HG03354 (cell line): ENCODE results near the gene PDK2.

Source experiments
- ATAC-seq: cut with Tn5 transposase; IDR thresholded peaks from one replicate; pipeline ENCODE4 v1.9.1; 2021; ENCODE audit warnings: mild to moderate bottlenecking; ENCODE audit not compliant: unreplicated experiment, poor library complexity, severe bottlenecking

Gene PDK2

DNA sequence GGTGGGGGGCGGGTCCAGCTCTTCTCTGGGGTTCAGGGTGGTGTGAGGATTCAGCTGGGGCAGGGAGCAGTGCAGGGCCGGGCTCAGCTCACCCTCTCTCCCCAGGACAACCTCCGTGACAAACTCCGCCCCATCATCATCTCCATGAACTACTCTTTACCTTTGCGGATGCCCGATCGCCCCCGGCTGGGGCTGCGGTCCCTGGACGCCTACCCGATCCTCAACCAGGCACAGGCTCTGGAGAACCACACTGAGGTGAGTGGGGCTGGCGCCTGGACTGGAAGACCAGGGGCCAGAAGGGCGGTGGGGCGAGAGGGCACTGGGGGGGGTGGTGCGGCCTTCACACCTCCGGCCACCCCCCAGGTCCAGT lies 18.9 kb upstream of the PDK2 start:
- no peak for ATAC-seq

DNA sequence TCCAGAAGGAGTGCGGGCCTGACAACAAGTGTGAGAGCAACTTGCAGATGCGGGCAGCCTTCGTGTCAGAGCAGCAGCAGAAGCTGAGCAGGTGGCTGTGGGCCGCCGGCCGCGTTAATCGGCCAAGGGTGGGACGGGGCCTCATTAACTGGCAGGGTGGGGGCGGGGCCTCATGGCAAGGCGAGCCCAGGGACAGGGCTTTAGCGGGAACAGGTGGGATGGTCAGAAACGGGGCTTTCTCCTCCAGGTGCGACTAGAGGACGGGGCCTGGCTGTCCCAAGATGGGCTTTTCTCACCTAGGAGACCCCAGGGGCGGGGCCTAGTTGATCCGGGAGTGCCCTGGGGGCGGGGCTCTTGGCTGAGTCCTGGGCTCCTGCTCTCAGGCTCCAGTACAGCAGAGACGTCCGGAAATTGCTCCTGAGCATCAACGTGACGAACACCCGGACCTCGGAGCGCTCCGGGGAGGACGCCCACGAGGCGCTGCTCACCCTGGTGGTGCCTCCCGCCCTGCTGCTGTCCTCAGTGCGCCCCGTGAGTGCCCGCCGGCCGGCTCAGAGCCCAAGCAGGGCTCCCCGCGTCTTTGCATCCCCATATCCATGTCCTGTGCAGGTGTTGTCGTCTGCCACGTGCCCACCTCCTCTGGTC lies 18.4 kb upstream of the PDK2 start:
- ATAC-seq, result no peak

DNA sequence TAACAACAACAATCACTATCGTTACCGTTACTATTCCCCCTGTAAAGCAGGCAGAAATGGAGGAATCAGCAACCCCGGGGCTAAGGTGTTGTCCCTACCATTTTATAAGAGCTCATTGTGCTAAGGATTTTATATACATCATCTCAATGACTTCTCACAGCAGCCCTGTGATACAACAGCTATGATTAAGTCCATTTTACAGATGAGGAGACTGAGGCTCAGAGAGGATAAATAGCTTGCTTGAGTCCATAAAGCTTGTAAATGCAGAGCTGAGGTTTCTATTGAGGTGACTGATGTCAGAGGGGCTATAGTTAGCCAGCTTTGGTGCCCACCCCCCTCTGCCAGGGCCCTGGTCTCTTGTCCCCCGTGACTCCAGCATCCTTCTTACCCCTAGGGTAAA lies 16.7 kb upstream of the PDK2 start:
- no peak for ATAC-seq

DNA sequence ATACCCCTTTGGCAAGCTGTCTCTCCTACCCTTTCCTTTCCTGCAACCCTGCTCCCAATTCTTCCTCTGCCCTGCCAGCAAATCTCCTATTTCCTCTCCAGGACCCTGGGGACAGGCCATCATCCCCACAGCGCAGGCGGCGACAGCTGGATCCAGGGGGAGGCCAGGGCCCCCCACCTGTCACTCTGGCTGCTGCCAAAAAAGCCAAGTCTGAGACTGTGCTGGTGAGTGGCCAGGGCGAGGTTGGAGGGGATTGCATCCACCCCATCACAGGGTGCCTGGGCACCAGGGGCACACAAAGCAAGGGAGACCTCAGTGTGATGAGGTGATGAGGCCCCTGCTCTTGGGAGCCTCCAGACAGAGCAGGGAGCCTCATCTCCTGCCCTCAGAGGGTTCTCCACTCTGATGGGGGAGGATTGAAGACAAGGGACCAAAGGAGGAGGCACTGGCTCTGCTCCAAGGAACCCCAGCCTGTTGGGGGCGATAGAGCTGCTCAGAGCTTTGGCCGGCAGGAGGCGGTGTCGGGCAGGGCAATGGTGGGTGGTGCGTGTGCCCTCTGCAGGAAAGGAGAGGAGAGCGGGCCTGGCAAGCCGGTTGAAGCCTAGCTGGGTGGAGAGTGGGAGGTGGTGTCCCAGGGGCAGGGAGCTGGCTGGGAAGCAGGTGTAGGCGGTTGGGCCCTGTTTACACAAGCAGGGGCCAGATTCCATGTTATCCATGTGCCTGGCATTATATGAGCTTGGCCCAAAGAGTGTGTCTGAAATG lies 15.6 kb upstream of the PDK2 start:
- no peak for ATAC-seq

DNA sequence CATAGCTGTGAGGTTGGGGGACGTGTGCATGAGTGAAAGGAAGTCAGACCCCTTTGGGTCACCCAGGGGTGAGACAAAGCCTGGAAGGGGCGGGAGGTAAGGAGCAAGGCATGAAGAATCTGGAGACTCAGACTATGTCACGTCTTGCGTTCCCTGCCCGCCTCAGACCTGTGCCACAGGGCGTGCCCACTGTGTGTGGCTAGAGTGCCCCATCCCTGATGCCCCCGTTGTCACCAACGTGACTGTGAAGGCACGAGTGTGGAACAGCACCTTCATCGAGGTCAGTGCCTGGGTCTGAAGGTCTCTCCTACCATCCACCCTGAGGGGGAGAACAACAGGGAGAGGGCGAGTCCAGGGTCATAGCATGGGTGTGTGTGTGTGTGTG lies 15.1 kb upstream of the PDK2 start:
- no peak for ATAC-seq

DNA sequence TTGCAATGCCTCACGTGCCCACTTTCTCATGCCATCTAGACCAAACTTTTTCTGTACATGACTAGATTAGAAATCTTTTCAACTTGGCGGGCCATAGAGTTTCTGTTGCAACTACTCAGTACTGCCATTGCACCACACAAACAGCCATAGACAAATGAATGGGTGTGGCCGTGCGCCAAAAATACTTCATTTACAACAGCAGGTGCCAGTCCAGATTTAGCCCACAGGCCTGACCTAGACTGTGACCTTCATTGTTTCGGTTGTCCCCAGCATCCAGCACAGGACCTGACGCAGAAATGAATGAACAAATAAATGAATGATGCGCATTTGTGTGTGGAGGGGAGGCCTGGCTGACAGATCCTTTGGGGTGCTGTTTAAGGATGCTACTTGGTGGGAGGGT lies 14.3 kb upstream of the PDK2 start:
- no peak for ATAC-seq

DNA sequence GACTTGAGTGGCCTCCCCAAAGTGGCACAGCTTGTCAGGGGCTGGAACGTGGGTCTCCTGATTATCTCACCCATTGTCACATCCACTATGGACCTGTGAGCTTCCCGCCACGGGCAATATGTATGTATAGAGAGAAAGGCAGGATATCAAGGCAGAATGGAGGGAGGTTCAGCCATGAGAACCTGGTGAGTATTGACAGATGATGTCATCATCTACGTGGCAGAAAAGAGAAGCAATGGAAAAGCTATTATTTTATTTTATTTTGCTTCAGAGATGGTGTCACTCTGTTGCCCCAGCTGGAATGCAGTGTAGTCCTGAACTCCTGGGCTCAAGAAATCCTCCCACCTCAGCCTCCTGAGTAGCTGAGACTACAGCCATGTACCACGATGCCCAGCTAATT lies 13.4 kb upstream of the PDK2 start:
- ATAC-seq, result no peak

DNA sequence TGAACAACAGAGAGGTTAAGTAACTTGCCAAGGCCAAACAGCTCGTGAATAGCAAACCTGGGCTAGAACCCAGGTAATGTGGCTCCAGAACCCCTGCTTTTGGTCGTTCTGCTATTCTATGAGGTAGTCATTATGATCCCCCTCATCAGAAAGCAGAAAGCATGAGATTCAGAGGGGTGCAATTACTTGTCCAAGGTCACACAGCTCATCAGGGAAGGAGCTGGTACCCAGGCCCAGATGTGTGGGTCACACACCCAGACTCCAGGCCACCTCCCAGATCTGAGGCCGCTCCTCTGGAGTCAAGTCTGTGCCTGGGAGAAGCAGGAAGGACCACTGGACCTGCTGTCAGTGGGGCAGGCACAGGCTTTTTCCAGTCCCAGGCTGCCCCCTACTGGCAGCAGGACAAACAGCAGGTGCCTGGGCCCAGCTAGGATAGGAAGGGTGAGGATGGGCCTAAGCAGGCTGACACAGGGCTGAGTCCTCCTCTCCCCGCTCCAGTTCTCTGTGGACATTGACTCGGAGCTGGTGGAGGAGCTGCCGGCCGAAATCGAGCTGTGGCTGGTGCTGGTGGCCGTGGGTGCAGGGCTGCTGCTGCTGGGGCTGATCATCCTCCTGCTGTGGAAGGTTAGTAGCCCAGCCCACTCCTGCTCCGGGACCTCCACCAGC lies 7.8 kb upstream of the PDK2 start:
- ATAC-seq, result no peak

DNA sequence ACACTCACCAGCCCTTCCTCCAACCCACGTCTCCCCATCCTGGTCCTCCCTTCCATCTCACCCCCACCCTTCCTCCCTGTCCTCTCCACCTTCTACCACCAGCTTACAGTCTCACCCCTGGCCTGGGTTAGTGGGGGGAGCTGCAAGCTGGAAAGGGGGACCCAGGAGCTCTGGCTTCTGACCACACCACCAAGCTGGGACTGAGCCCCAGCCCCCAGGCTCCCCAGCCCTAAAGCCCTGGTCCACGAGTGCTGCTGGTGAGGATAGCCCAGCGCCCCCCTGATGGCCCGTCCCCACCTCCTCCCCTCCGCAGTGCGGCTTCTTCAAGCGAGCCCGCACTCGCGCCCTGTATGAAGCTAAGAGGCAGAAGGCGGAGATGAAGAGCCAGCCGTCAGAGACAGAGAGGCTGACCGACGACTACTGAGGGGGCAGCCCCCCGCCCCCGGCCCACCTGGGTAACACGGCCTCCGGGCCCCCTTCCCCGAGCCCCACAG lies 7.2 kb upstream of the PDK2 start:
- ATAC-seq, result no peak

DNA sequence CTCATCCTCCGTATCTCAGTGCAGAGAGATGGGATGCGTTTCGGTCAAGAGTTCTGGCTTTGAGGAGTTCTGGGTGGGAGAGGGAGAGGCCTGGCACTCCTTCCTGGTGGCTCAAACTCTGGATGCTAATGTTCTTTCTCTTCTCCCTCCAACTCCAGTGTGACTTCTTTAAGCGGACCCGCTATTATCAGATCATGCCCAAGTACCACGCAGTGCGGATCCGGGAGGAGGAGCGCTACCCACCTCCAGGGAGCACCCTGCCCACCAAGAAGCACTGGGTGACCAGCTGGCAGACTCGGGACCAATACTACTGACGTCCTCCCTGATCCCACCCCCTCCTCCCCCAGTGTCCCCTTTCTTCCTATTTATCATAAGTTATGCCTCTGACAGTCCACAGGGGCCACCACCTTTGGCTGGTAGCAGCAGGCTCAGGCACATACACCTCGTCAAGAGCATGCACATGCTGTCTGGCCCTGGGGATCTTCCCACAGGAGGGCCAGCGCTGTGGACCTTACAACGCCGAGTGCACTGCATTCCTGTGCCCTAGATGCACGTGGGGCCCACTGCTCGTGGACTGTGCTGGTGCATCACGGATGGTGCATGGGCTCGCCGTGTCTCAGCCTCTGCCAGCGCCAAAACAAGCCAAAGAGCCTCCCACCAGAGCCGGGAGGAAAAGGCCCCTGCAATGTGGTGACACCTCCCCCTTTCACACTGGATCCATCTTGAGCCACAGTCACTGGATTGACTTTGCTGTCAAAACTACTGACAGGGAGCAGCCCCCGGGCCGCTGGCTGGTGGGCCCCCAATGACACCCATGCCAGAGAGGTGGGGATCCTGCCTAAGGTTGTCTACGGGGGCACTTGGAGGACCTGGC lies 6.0 kb upstream of the PDK2 start:
- no peak for ATAC-seq

DNA sequence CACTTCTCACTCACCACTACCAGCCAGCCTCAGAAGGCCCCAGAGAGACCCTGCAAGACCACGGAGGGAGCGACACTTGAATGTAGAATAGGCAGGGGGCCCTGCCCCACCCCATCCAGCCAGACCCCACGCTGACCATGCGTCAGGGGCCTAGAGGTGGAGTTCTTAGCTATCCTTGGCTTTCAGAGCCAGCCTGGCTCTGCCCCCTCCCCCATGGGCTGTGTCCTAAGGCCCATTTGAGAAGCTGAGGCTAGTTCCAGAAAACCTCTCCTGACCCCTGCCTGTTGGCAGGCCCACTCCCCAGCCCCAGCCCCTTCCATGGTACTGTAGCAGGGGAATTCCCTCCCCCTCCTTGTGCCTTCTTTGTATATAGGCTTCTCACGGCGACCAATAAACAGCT lies 5.1 kb upstream of the PDK2 start:
- no peak for ATAC-seq

DNA sequence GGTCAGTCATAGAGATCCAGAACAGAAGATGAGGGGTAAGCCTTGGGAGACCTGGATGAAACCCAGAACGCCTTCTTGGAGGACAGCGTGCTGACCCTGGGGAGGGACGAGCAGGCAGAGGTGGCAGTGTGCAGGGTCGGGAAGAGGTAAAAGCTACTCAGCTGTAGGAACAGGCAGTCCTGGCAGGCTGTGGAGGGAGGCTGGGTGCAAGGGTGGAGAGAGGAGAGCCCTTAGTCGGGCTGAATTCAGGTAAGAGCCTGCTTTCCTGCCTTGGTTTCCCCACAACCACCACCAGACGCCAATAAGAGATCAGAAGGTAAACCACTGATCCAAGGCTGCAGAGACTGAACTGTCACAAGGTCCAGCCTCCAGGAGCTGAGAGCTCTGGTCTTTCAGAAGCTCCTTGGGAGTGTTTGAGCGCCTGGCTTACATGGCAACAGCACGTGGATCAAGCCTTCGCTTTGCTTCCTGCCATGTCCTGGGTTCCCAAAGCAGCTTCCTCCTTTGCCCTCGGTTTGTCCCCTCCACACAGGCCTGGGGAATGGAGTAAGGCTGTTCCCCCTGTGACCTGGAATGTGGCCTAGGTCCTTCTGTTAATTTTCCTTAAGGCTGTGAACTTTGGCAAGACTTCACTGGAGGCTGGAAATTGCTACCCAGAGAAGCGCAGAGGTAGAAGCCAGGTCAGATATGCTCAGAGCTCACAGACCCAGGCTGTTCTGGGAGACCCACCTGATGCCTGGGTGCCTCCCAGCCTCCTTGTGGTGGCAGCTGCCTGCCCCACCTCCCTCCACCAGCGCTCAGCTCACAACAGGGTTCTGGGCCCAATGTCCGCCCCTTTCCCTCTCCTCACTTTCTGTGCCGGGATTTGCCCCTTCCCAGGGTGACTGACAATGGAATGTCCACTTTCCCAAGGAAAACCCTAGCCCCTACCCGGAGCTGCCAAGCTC lies 3.9 kb upstream of the PDK2 start:
- ATAC-seq, result no peak

DNA sequence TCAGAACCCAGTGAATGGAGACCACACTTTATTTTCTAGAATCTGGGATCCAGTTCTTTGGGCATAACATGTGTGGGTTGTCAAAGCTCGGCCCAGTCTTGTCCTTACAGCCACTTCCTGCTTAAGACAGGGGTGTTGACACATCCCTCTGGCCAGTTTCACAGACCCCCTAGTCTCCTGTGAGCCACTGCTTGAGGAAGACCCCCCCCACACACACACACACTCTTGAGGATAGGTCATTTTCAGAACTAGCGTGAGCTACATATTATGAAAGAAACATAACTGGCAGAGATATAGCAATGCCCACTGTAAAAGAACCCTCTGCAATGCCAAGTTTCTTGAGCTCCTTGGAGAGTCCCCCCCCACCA lies 3.2 kb upstream of the PDK2 start:
- ATAC-seq, result no peak

DNA sequence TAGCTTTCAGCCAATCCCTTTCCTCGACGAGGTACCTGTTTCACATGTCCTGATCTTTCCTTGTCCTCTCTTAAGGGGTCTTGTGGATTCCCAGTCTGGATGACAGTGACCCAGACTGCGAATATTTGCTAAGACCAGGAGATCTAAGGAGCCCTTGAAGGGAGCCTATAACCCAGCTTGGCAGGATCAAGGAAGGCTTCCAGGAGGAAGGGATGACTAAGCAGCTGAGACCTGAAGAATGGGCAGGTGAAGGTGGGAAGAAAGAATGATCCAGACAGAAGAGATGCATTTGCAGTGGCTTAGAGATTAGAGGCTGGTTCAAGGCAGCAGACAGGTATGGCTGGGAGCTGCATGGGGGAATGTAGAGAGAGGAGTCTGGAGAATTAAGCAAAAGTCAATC lies 1.9 kb upstream of the PDK2 start:
- no peak for ATAC-seq

DNA sequence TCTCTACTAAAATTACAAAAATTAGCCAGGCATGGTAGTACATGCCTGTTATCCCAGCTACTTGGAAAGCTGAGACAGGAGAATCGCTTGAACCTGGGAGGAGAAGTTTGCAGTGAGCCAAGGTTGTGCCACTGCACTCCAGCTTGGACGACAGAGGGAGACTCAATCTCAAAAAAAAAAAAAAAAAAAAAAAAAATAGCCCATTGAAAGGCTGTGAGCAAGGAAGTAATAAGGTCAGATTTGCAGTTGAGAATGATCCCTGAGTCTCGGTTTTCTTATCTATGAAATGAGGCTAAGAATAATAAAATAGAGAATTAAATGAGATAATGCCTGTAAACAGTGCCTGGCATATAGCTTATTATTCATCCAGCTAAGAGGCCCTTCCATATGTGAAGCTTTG lies 1.3 kb upstream of the PDK2 start:
- ATAC-seq, result no peak

DNA sequence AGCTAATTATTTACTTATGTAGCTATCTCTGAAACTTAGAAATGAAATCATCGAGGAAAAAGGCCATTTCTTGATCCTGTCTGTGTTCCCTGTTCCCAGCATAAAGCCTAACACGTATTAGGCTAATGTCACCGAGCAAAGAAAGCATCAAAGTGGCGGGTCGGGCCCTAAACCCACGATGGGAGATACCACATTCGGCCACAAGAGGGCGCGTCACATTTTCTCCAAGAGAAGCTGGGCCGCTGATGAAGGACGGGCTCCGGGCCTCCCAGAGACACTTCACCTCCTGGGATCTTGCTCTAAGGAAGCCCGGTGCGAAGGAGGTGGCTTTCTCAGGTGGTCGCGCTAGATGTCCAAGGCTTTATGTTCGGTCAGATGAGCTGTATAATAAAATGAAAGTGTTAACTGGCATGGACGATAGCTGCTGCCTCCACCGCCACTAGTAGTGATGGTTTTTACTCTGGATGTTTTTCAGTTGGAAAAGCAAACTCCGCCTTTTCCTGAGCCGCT lies 853 bp upstream of the PDK2 start:
- ATAC-seq, result peak; percentile 42

DNA sequence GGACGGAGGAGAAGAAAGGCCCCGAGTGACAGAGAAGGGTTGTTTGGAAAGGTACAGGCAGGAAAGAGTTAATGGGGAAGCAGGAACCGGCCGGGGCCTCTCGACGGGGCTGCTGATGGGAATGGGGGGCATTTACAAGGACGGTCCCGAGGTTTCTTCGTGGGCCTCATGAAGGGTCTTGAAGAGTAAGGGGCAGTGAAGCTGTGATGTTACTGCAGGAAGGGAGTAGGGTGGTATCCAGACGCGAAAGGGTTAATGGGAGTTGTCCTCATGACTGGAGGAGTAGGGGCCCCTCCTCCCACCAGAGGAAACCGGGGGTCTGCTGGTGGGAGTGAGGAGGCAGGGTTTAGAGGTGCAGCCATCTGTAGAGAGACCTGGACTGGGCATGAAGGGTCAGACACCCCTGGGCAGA lies 481 bp downstream of the PDK2 start:
- ATAC-seq, result no peak

DNA sequence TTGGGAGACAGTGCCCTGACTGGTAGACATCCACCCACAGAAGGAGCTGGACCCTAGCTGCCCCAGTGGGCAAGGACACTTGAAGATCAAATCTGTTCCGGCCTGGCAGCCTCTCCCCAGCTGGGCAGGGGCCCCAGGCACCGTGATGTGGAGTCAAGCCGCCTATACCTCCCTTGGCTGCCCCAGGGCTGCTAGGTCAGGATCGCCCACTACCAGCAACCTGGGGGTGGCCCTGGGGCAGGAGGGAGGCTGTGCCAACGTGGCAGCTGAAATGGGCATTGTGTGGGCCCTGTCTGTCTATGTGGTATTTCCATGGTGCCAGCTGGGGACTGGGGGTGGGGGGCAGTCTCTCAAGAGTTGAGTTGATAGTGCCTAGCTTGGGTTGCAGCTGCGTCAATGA lies 941 bp downstream of the PDK2 start:
- no peak for ATAC-seq

DNA sequence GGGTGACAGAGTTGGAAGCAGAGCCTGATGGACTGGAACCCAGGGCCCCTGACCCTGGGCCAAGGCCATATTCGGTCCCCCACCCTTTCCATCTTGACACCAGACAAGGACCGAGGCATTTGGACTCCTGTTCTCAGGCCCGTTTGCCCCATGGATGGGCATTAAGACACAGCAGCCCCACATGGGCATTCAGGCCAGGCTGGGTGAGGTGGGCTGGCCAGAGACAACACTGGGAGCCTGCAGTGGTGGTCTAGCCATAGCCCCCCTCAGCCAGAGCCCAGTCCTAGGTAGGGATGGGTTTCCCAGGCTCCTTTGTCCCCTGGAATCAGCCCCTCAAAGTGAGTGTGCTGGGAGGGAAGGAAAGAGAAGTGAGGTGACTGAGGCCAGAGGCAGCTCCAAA lies 1.6 kb downstream of the PDK2 start:
- ATAC-seq, result no peak
